ENCODE results near the gene TCF7L1.

TCF7L1 gene

GRCh38 chr2:85353876-85354285 lies 220.7 kb downstream of the TCF7L1 start:
- peaks cover 0 to 39% (median 32%) of the 10 kb centered on the region in 5 donors for H3K36me3 ChIP-seq (ENCODE audit: control insufficient read depth in 5 of 5, insufficient read depth in 5 of 5, low read length in 5 of 5)
- H3K9me3 ChIP-seq (ENCODE audit: control insufficient read depth in 5 of 5, low read length in 5 of 5) = no peaks in the 10 kb centered on the region
- peak overlapping the region; percentile 79 to 95 (median 88) for H3K9ac ChIP-seq (ENCODE audit: low read length in 5 of 5)
- peak overlapping the region; percentile 96 for H3K27ac ChIP-seq (ENCODE audit: low read depth, low read length)
- peaks cover 5 to 91% (median 72%) of the 10 kb centered on the region in 5 donors for H3K4me1 ChIP-seq (ENCODE audit: control insufficient read depth in 5 of 5, insufficient read depth in 5 of 5, low read length in 5 of 5)
- no peaks in the 10 kb centered on the region for H3K27me3 ChIP-seq (ENCODE audit: control insufficient read depth in 5 of 5, insufficient read depth in 4 of 5, low read length in 5 of 5)
- H3K4me3 ChIP-seq (ENCODE audit: low read depth in 1 of 5, low read length in 5 of 5) = peak overlapping the region; percentile 86 to 97 (median 91)

- Histone ChIP-seq H3K9ac (ENCODE audit: low read length in 5 of 5) (peak within 1 kb of the TSS; percentile 88 to 98 (median 95)), H3K9me3 (ENCODE audit: control insufficient read depth in 5 of 5, low read length in 5 of 5) (no peaks in the 10 kb centered on the region), H3K27me3 (ENCODE audit: control insufficient read depth in 5 of 5, insufficient read depth in 4 of 5, low read length in 5 of 5) (no peaks in the 10 kb centered on the region), H3K36me3 (ENCODE audit: control insufficient read depth in 5 of 5, insufficient read depth in 5 of 5, low read length in 5 of 5) (peaks cover 0 to 33% (median 27%) of the 10 kb centered on the region in 5 donors), H3K4me3 (ENCODE audit: low read depth in 1 of 5, low read length in 5 of 5) (peak within 1 kb of the TSS; percentile 86 to 98 (median 91)), H3K4me1 (ENCODE audit: control insufficient read depth in 5 of 5, insufficient read depth in 5 of 5, low read length in 5 of 5) (peaks cover 5 to 86% (median 72%) of the 10 kb centered on the region in 5 donors), H3K27ac (ENCODE audit: low read depth, low read length) (peak within 1 kb of the TSS; percentile 96)
Measured at GRCh38 chr2:85354286-85355072, 221.3 kb downstream of the TCF7L1 start, which contains the start of the genes ELMOD3 and RETSAT. Gene ELMOD3 (plus strand): TSS chr2:85354769. CDS start chr2:85357199, 2,430 bp downstream. Gene RETSAT (minus strand): TSS chr2:85354528. CDS start chr2:85354507, 21 bp downstream.

DNA sequence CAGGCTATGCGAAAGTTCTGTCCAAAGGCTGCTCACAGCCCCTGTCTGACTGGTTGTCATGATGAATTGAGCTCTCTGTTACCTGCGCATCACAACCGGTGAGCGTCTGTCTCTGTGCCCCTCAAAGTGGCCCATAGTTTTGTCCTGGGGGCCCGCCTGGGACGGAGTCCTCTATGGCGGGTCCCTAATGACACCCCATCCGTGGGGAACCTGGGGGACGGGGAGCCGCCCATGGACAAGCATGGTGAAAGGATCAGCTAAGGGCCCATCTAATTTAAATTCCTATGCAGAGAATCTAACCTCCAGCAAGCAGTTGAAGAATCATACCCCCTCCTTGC lies 221.8 kb downstream of the TCF7L1 start:
- H3K27me3 ChIP-seq (ENCODE audit: control insufficient read depth in 5 of 5, insufficient read depth in 4 of 5, low read length in 5 of 5) = no peaks in the 10 kb centered on the region
- peaks cover 0 to 30% (median 24%) of the 10 kb centered on the region in 5 donors for H3K36me3 ChIP-seq (ENCODE audit: control insufficient read depth in 5 of 5, insufficient read depth in 5 of 5, low read length in 5 of 5)
- peak overlapping the region; percentile 86 to 98 (median 91) for H3K4me3 ChIP-seq (ENCODE audit: low read depth in 1 of 5, low read length in 5 of 5)
- H3K4me1 ChIP-seq (ENCODE audit: control insufficient read depth in 5 of 5, insufficient read depth in 5 of 5, low read length in 5 of 5) = peaks cover 5 to 80% (median 71%) of the 10 kb centered on the region in 5 donors
- peak overlapping the region; percentile 96 for H3K27ac ChIP-seq (ENCODE audit: low read depth, low read length)
- H3K9me3 ChIP-seq (ENCODE audit: control insufficient read depth in 5 of 5, low read length in 5 of 5) = no peaks in the 10 kb centered on the region
- peak overlapping the region; percentile 88 to 98 (median 95) for H3K9ac ChIP-seq (ENCODE audit: low read length in 5 of 5)

GRCh38 chr2:85355521-85355920 lies 222.3 kb downstream of the TCF7L1 start:
- Histone ChIP-seq H3K9me3 (ENCODE audit: control insufficient read depth in 5 of 5, low read length in 5 of 5) (no peaks in the 10 kb centered on the region), H3K27ac (ENCODE audit: low read depth, low read length) (peak overlapping the region; percentile 96), H3K4me3 (ENCODE audit: low read depth in 1 of 5, low read length in 5 of 5) (peak overlapping the region; percentile 86 to 98 (median 91)), H3K4me1 (ENCODE audit: control insufficient read depth in 5 of 5, insufficient read depth in 5 of 5, low read length in 5 of 5) (peaks cover 5 to 76% (median 68%) of the 10 kb centered on the region in 5 donors), H3K27me3 (ENCODE audit: control insufficient read depth in 5 of 5, insufficient read depth in 4 of 5, low read length in 5 of 5) (no peaks in the 10 kb centered on the region), H3K36me3 (ENCODE audit: control insufficient read depth in 5 of 5, insufficient read depth in 5 of 5, low read length in 5 of 5) (peaks cover 0 to 25% (median 19%) of the 10 kb centered on the region in 5 donors), H3K9ac (ENCODE audit: low read length in 5 of 5) (peak overlapping the region in 4 of 5 donors; percentile 88 to 95 (median 94))

DNA sequence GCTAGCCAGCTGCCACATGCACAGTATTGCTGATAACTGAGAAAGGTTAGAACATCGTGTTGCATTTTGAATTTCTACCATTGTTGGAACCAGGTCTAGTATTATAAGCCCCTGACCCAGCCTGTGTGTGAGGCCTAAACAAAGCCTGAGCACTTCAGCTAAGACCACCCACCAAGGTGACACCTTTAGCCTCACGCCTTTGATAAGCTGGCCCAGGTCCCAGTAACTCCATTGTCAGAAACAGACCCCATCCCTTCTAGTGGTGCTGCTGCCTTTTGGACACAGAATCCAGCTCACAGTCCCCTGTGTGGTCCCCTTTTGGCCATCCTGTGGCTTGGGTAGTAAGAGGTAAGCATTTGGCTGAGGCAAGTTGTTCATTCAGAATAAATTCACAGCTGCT lies 223.0 kb downstream of the TCF7L1 start:
- Histone ChIP-seq H3K36me3 (ENCODE audit: control insufficient read depth in 5 of 5, insufficient read depth in 5 of 5, low read length in 5 of 5) (peaks cover 0 to 19% (median 13%) of the 10 kb centered on the region in 5 donors), H3K27me3 (ENCODE audit: control insufficient read depth in 5 of 5, insufficient read depth in 4 of 5, low read length in 5 of 5) (no peaks in the 10 kb centered on the region), H3K9me3 (ENCODE audit: control insufficient read depth in 5 of 5, low read length in 5 of 5) (no peaks in the 10 kb centered on the region), H3K27ac (ENCODE audit: low read depth, low read length) (peak overlapping the region; percentile 96), H3K9ac (ENCODE audit: low read length in 5 of 5) (peak overlapping the region in 2 of 5 donors; percentile 93 to 95), H3K4me1 (ENCODE audit: control insufficient read depth in 5 of 5, insufficient read depth in 5 of 5, low read length in 5 of 5) (peaks cover 5 to 69% (median 61%) of the 10 kb centered on the region in 5 donors), H3K4me3 (ENCODE audit: low read depth in 1 of 5, low read length in 5 of 5) (no peak overlapping the region)

- Histone ChIP-seq H3K9ac (ENCODE audit: low read length in 5 of 5) (peak overlapping the region in 2 of 5 donors; percentile 16 to 26), H3K27ac (ENCODE audit: low read depth, low read length) (peak overlapping the region; percentile 96), H3K27me3 (ENCODE audit: control insufficient read depth in 5 of 5, insufficient read depth in 4 of 5, low read length in 5 of 5) (no peaks in the 10 kb centered on the region), H3K36me3 (ENCODE audit: control insufficient read depth in 5 of 5, insufficient read depth in 5 of 5, low read length in 5 of 5) (peaks cover 5 to 20% (median 13%) of the 10 kb centered on the region in 5 donors), H3K4me3 (ENCODE audit: low read depth in 1 of 5, low read length in 5 of 5) (no peak overlapping the region), H3K4me1 (ENCODE audit: control insufficient read depth in 5 of 5, insufficient read depth in 5 of 5, low read length in 5 of 5) (peaks cover 5 to 56% (median 48%) of the 10 kb centered on the region in 5 donors), H3K9me3 (ENCODE audit: control insufficient read depth in 5 of 5, low read length in 5 of 5) (no peaks in the 10 kb centered on the region)
Measured at GRCh38 chr2:85357736-85358135, 224.5 kb downstream of the TCF7L1 start.
